HG03196 (cell line): ENCODE results near the gene CD93.

Source experiments
- ATAC-seq: cut with Tn5 transposase; IDR thresholded peaks from one replicate; pipeline ENCODE4 v1.9.1; 2021; ENCODE audit not compliant: unreplicated experiment

CD93 gene

DNA sequence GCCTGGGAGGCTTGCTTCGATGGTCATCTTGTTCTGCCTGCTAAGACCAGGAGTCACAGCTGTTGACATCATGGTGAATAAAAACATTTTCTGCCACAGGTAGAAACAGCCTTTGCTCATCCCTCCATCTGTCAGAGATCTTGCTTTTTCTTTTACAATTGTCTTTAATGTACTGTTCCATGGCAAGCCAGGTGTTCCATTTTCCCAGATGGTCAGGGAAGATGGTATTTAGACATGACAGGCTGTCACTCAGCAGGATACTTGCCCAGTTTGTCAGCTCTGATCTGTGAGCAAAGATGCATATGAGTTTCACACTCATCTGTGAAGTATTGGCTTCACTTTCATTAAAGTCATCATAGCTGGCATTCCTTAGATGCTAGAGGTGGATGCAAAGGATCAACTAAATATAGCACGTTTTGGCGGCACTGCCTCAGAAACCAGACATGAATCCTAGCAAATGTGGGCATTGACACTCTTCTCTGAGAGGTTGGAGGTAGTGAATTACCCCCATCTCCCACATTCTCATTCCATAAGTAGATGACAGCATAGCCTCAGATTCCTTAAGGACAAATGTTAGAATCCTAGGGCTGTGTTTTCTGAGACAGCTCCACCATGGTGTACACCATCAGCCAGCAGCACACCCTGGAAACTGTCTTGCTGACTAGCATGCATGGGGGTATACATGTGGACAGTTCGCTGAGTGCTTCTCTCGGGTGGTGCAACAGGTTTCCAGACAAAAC, 46.8 kb downstream of the CD93 start:
- ATAC-seq, result no peak

- ATAC-seq, result no peak
Measured at GRCh38 chr20:23037017-23037481, 49.1 kb downstream of the CD93 start.

- ATAC-seq, result no peak
Measured at GRCh38 chr20:23036371-23036770, 49.8 kb downstream of the CD93 start.

DNA sequence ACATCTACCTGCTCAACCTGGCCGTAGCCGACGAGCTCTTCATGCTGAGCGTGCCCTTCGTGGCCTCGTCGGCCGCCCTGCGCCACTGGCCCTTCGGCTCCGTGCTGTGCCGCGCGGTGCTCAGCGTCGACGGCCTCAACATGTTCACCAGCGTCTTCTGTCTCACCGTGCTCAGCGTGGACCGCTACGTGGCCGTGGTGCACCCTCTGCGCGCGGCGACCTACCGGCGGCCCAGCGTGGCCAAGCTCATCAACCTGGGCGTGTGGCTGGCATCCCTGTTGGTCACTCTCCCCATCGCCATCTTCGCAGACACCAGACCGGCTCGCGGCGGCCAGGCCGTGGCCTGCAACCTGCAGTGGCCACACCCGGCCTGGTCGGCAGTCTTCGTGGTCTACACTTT, 50.4 kb downstream of the CD93 start:
- ATAC-seq, result no peak

DNA sequence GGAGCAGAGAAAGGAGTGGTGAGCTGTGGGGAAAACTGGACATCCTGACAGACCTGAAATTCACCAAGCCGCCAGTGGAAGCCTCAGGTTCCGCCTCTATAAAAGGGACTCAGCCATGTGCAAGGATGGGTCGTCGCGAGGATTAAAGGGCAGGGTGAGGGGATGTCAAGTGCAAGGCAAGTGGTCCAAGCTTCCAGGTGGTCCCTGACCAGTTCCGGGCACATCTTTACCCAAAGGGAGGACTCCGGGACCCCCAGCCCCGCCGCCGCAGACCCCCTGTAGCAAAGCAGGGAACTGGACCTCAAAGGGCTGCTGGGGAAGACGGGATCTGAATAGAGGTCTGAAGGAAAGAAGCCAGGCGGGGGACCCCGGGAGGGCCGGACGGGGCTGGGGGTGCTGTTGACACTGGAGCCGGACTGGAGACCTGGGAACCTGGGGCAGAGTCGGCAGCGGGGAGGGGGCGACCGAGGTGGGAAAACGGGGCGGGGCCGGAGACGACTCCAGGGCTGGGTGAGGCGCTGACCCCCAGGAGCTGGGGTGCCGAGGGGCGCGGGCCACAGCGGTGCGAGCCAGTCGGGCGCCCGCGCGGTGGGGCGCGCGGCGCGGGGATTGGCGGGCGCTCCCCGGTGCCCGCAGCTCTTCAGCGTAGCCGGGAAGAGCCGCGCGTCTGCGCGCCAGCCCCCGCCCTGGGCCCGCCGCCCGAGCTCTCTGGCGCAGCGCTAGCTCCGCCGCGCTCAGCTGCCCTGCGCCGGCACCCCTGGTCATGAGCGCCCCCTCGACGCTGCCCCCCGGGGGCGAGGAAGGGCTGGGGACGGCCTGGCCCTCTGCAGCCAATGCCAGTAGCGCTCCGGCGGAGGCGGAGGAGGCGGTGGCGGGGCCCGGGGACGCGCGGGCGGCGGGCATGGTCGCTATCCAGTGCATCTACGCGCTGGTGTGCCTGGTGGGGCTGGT, 51.1 kb downstream of the CD93 start, which contains the start of gene SSTR4:
SSTR4 (plus strand) TSS at position 592 of the 951 bp plus-strand sequence; CDS start at position 764, 172 bp downstream.
- no peak for ATAC-seq

DNA sequence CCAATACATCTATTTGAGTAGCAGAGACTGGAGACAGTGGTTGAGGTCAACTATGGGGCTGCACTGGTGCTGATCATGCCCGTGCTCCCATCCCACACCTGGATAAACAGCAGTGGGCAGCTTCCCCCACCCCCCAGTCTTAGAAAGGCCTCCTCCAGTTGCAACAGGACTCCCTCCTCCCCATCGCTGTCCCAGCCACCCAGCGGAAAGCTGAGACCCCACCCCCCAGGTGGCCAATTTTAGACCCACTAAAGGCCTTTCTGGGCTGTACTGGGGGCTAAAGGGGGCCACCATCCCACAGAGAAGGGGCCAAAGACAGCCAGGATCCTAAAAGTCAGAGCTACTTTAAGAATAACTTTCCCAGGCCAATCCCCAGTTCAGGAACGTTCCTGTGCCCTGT, 52.2 kb downstream of the CD93 start:
- ATAC-seq, result no peak

DNA sequence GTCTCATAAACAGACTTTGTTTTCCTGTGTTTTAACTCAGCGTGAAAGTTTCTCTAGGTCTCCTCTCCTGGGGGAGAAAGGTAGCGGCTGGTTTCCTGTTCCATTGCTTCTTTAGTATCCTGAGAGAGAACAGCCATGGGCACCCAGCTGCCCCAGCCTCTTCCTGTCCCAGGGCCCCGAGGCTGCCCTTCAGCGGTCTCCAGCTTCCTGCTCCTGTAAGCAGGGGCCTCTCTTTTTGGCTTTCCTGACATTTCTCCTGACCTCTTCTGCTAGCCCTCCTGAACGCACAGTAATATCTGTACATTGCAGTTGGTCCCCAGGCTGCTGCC, 53.4 kb downstream of the CD93 start:
- no peak for ATAC-seq

DNA sequence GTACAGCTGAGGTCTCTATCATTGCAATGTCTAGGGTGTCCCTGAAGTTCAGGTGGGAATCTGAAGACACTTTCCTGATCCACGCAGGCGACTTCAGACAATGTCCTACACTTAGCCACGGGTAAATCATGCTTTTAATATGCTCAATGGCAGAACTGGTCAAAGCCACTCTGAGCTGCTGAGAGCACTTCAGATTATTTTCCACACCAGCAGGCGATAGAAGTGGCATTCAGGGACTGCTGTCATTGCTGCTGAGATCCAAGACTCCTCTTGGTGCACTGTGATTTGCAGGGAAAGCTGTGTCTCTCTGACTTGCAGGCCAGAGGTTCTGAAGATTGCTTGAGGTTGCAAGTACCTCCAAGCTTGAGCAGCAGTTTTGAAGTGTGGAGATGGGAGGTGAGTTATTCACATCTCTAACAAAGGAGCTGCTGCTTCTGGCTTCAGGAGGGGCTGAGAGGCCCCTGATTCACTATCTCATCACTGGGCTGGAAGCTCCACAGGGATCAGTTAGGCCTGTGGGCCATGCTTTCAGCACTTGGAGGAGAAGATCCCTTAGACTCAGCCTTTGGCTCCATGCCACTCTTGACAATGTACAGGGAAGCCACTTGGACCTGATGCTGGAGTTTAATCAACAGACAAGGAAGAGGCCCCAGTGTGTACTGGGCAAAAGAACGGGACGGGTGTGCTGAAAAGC, 53.9 kb downstream of the CD93 start:
- ATAC-seq, result no peak

GRCh38 chr20:23031346-23031745, 54.8 kb downstream of the CD93 start:
- ATAC-seq, result no peak
